B cell (primary cell): ENCODE results near the gene SETDB1. TPM values are rescaled to one million over a fixed set of nuclear protein-coding genes. Genes with fewer than 3 reads are reported as not detected.

Experiments used
- ATAC-seq: fragments of 200-7000 bp; cut with Tn5 transposase; one replicate; pipeline ENCODE4 v1.10.0; 2021; ENCODE audit warnings: low read depth, mild to moderate bottlenecking, moderate number of reproducible peaks, moderate library complexity
- CTCF ChIA-PET: fragments of 350-600 bp; sonication (Branson Sonifier 250); formaldehyde crosslinking; loops from one replicate; lab custom pipeline; 2021; ENCODE audit warnings: antibody characterized with exemption, inconsistent platforms; lab: Charles Lee
- POLR2A ChIA-PET: fragments of 350-600 bp; sonication (Branson Sonifier 250); formaldehyde crosslinking; loops from one replicate; lab custom pipeline; 2021; ENCODE audit warnings: antibody characterized with exemption; lab: Charles Lee
- DNase-seq: peaks from one replicate; pipeline ENCODE4 v3.0.0; 2013
- H2AFZ ChIP-seq: 2 replicates; pipeline ENCODE4 v1.6.1; 2012; ENCODE audit warnings: mild to moderate bottlenecking, low read depth, low read length; ENCODE audit not compliant: insufficient read depth, poor library complexity, severe bottlenecking
- H3K27ac ChIP-seq, 2 donors: 1 replicate in 1 of 2; 2 replicates in 1 of 2; pipeline ENCODE4 v1.5.1; 2012 to 2013; ENCODE audit warnings: low read length in 2 of 2, mild to moderate bottlenecking in 2 of 2, moderate library complexity in 1 of 2
- H3K27me3 ChIP-seq, 4 experiments: fragments of 200-600 bp in 1 of 4; sonication (generic) in 1 of 4; replicated peaks in 1 of 4; 1 replicate in 2 of 4; 2 replicates in 2 of 4; pipeline versions ENCODE4 v1.6.1 to v1.7.0; 2013 to 2016; ENCODE audit warnings: low read length in 3 of 4, mild to moderate bottlenecking in 2 of 4, mixed read lengths in 1 of 4, moderate library complexity in 1 of 4; ENCODE audit not compliant: insufficient read depth in 4 of 4, control insufficient read depth in 3 of 4; ENCODE audit errors: control extremely low read depth in 1 of 4
- H3K36me3 ChIP-seq, 2 experiments: replicated peaks in 1 of 2; 1 replicate in 1 of 2; 2 replicates in 1 of 2; pipeline versions ENCODE4 v1.6.1 to v1.7.1; 2013; ENCODE audit warnings: low read length in 1 of 2; ENCODE audit not compliant: insufficient read depth in 2 of 2, control insufficient read depth in 1 of 2; ENCODE audit errors: control extremely low read depth in 1 of 2, extremely low read depth in 1 of 2
- H3K4me1 ChIP-seq, 2 donors: fragments of 200-600 bp in 1 of 2; sonication (generic) in 1 of 2; 1 replicate in 1 of 2; 2 replicates in 1 of 2; pipeline versions ENCODE4 v1.5.1 to v1.6.1; 2013 to 2017; ENCODE audit warnings: low read length in 2 of 2; ENCODE audit not compliant: control insufficient read depth in 2 of 2, insufficient read depth in 2 of 2
- H3K4me2 ChIP-seq: replicated peaks from 2 replicates; pipeline ENCODE3; 2012; ENCODE audit warnings: mild to moderate bottlenecking, low read depth, low read length; ENCODE audit not compliant: poor library complexity, severe bottlenecking
- H3K4me3 ChIP-seq, 5 experiments: fragments of 200-600 bp in 1 of 5; sonication (generic) in 1 of 5; 1 replicate in 3 of 5; 2 replicates in 2 of 5; pipeline versions ENCODE4 v1.5.1 to v1.7.0; 2011 to 2016; ENCODE audit warnings: low read length in 4 of 5, mild to moderate bottlenecking in 4 of 5, low read depth in 2 of 5, control low read depth in 1 of 5, moderate library complexity in 1 of 5; ENCODE audit not compliant: insufficient read depth in 1 of 5; ENCODE audit errors: control extremely low read depth in 1 of 5, extremely low read depth in 1 of 5
- H3K79me2 ChIP-seq: fragments of 200-600 bp; sonication (generic); one replicate; pipeline ENCODE4 v1.6.0; 2016; ENCODE audit warnings: low read length; ENCODE audit not compliant: control insufficient read depth, insufficient read depth
- H3K9ac ChIP-seq: fragments of 200-600 bp; sonication (generic); 2 replicates; pipeline ENCODE4 v1.6.1; 2017; ENCODE audit warnings: mild to moderate bottlenecking, low read length, moderate library complexity
- H3K9me3 ChIP-seq, 3 donors: one replicate each; pipeline versions ENCODE4 v1.6.1 to v1.7.1; 2013; ENCODE audit warnings: low read length in 2 of 3; ENCODE audit not compliant: control insufficient read depth in 2 of 3, insufficient read depth in 1 of 3; ENCODE audit errors: control extremely low read depth in 1 of 3
- H4K20me1 ChIP-seq: 2 replicates; pipeline ENCODE4 v1.6.0; 2012; ENCODE audit warnings: mild to moderate bottlenecking, low read length; ENCODE audit not compliant: insufficient read depth, control insufficient read depth, poor library complexity, severe bottlenecking
- H3K27ac Mint-ChIP-seq: one replicate; pipeline ENCODE4 v1.8.0; 2021; ENCODE audit warnings: mixed read lengths
- H3K27me3 Mint-ChIP-seq: one replicate; pipeline ENCODE4 v1.8.0; 2021; ENCODE audit warnings: mixed read lengths
- H3K4me1 Mint-ChIP-seq: one replicate; pipeline ENCODE4 v1.8.0; 2021; ENCODE audit warnings: mixed read lengths
- H3K4me3 Mint-ChIP-seq: one replicate; pipeline ENCODE4 v1.8.0; 2021; ENCODE audit warnings: mixed read lengths
- H3K9me3 Mint-ChIP-seq: one replicate; pipeline ENCODE4 v1.8.0; 2022; ENCODE audit warnings: mixed read lengths; ENCODE audit not compliant: insufficient read depth
- CTCF ChIP-seq: fragments of 200-600 bp; IDR thresholded peaks from one replicate; pipeline ENCODE4 v1.8.0; 2022; ENCODE audit warnings: antibody characterized with exemption, mild to moderate bottlenecking
- EZH2 ChIP-seq: IDR thresholded peaks from 2 replicates; pipeline ENCODE4 v1.6.1; 2012; ENCODE audit warnings: borderline replicate concordance, low read depth, mild to moderate bottlenecking, moderate library complexity, low read length; ENCODE audit not compliant: insufficient read depth, poor library complexity, severe bottlenecking
- WGBS: methylation state at CpG from one replicate; pipeline ENCODE4 v1.1.5; 2013; ENCODE audit warnings: missing lambda C conversion rate; ENCODE audit not compliant: insufficient coverage; 5-methylcytosine and 5-hydroxymethylcytosine counted together
- intact Hi-C: fragments of 100-400 bp; cut with micrococcal nuclease; formaldehyde crosslinking; loops from one replicate; pipeline ENCODE4 v1.10.0; 2022
- polyA plus RNA-seq: library from polyadenylated mRNA; depleted of rRNA; stranded (reverse); fragments of >200 nt; gene quantifications from 2 replicates; pipeline ENCODE4 v1.2.3, GENCODE V29; 2012
- total RNA-seq, 2 donors: library from RNA; stranded (reverse); fragments of 120-200 nt in 1 of 2; gene quantifications; 1 replicate in 1 of 2; 2 replicates in 1 of 2; pipeline versions ENCODE4 v1.2.3 to v1.2.4, GENCODE V29; 2013 to 2022

SETDB1 gene
- total and polyA plus RNA-seq, 2 donors (not counting 1 experiment from before 2014, with no cell fraction given): 57.4 to 115 TPM

GRCh38 chr1:151012684-151013471 lies 86.7 kb downstream of the SETDB1 start:
- Mint-ChIP-seq H3K4me1 (peaks cover 33% of the 10 kb centered on the region), H3K9me3 (no peaks in the 10 kb centered on the region), H3K27me3 (no peaks in the 10 kb centered on the region), H3K4me3 (no peak overlapping the region), H3K27ac (no peak overlapping the region)
- peaks cover 3 to 12% of the 10 kb centered on the region in 2 experiments for H3K36me3 ChIP-seq
- H3K9me3 ChIP-seq: no peaks in the 10 kb centered on the region
- intact Hi-C loops: no loop called here
- H3K27ac ChIP-seq: no peak overlapping the region
- TF ChIP-seq EZH2 (no peak), CTCF (no peak)
- no peaks in the 10 kb centered on the region for H3K27me3 ChIP-seq
- peaks cover 69% of the 10 kb centered on the region for H3K79me2 ChIP-seq
- H3K4me2 ChIP-seq: no peak overlapping the region
- POLR2A ChIA-PET: no interaction called here
- peaks cover 14 to 15% of the 10 kb centered on the region in 2 donors for H3K4me1 ChIP-seq
- H2AFZ ChIP-seq: no peak overlapping the region
- no peaks in the 10 kb centered on the region for H4K20me1 ChIP-seq
- H3K4me3 ChIP-seq: no peak overlapping the region
- DNase-seq (no peak), ATAC-seq (no peak)
- 94% methylated on average over 5 of the region's 14 CpGs for WGBS
- CTCF ChIA-PET: interaction anchor here (1.2 kb wide), 1 partner anchor 12 kb away, joined by 3 read pairs; no protein-coding TSS in a partner anchor
- H3K9ac ChIP-seq: no peak overlapping the region

DNA sequence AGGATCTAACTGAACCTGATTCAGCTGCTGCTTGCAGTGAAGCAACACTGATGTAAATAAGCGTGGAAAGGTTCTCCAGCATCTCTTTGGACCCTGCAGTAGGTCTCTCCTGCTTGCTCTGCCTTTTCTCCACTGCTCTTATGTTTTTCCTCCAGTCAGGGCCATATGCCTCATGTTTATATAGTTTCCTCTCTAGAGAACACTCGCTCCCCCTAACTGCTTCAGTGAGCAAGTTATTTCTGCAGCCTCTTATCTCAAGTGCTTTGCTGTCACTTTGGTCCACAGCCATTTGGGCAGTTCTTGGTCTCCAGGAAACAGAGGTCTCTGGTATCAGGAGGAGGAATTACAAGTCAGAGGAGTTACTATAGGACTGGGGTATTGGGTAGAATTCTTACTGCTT lies 87.4 kb downstream of the SETDB1 start:
- H4K20me1 ChIP-seq: no peaks in the 10 kb centered on the region
- no peak overlapping the region for H3K27ac Mint-ChIP-seq
- H3K9me3 ChIP-seq: no peaks in the 10 kb centered on the region
- H3K4me1 ChIP-seq: peaks cover 13% of the 10 kb centered on the region in 2 donors
- DNase-seq (no peak), ATAC-seq (no peak)
- ChIA-PET POLR2A (no interaction called here), CTCF (no interaction called here)
- no peak overlapping the region for H3K27ac ChIP-seq
- H3K9ac ChIP-seq: no peak overlapping the region
- H3K27me3 ChIP-seq: no peaks in the 10 kb centered on the region
- H3K4me2 ChIP-seq: no peak overlapping the region
- WGBS: 52% methylated on average over 2 of the region's 2 CpGs
- no peak overlapping the region for H3K4me3 Mint-ChIP-seq
- H3K79me2 ChIP-seq: peaks cover 73% of the 10 kb centered on the region
- intact Hi-C loops: no loop called here
- H2AFZ ChIP-seq: no peak overlapping the region
- peaks cover 28% of the 10 kb centered on the region for H3K4me1 Mint-ChIP-seq
- H3K36me3 ChIP-seq: peaks cover 3 to 18% of the 10 kb centered on the region in 2 experiments
- no peaks in the 10 kb centered on the region for H3K27me3 Mint-ChIP-seq
- H3K9me3 Mint-ChIP-seq: no peaks in the 10 kb centered on the region
- TF ChIP-seq EZH2: no peak
- no peak for TF ChIP-seq CTCF
- no peak overlapping the region for H3K4me3 ChIP-seq
